OCI-LY7 (cell line): ENCODE results near the gene CDKN2B-AS1. TPM values are rescaled to one million over a fixed set of nuclear protein-coding genes. Genes with fewer than 3 reads are reported as not detected.

ENCODE experiments used
- BruUV-seq: library from RNA; stranded (reverse); fragments of 400-500 nt; replicated peaks from 2 replicates; lab custom pipeline; 2021; lab: Mats Ljungman, UMichigan
- CTCF ChIA-PET: fragments of 300-600 bp; sonication (Branson Sonifier 250); formaldehyde crosslinking; loops from one replicate; lab custom pipeline; 2022; ENCODE audit warnings: antibody characterized with exemption; ENCODE audit not compliant: unreplicated experiment; lab: Charles Lee
- POLR2A ChIA-PET: fragments of 300-600 bp; sonication (Branson Sonifier 250); formaldehyde crosslinking; loops from one replicate; lab custom pipeline; 2022; ENCODE audit warnings: antibody characterized with exemption; lab: Charles Lee
- DNase-seq: peaks from one replicate; pipeline ENCODE4 v3.0.0-alpha.2; 2015; ENCODE audit warnings: low spot score
- H2AFZ ChIP-seq: fragments of 200-600 bp; sonication (generic), shearing (Covaris generic); 2 replicates; pipeline ENCODE4 v1.6.1; 2014; ENCODE audit warnings: mild to moderate bottlenecking, antibody characterized with exemption, low read length, moderate library complexity
- H3K27ac ChIP-seq: fragments of 200-600 bp; sonication (generic); 2 replicates; pipeline ENCODE4 v1.5.1; 2014; ENCODE audit warnings: mixed run types, low read depth, mild to moderate bottlenecking, moderate library complexity, low read length, inconsistent platforms; ENCODE audit not compliant: poor library complexity, severe bottlenecking
- H3K36me3 ChIP-seq: fragments of 200-600 bp; sonication (generic); 2 replicates; pipeline ENCODE4 v1.6.1; 2014; ENCODE audit warnings: mild to moderate bottlenecking, antibody characterized with exemption, low read length, moderate library complexity, mixed read lengths; ENCODE audit not compliant: insufficient read depth
- H3K4me1 ChIP-seq: fragments of 200-600 bp; sonication (generic); 2 replicates; pipeline ENCODE4 v1.5.1; 2014; ENCODE audit warnings: mild to moderate bottlenecking, low read length; ENCODE audit not compliant: insufficient read depth, poor library complexity, severe bottlenecking
- H3K4me2 ChIP-seq: fragments of 200-600 bp; sonication (generic); 2 replicates; pipeline ENCODE4 v1.6.1; 2014; ENCODE audit warnings: mild to moderate bottlenecking, low read length
- H3K4me3 ChIP-seq: fragments of 200-600 bp; sonication (generic); 2 replicates; pipeline ENCODE4 v1.5.1; 2014; ENCODE audit warnings: mild to moderate bottlenecking, low read depth, low read length; ENCODE audit not compliant: poor library complexity, severe bottlenecking
- H3K79me2 ChIP-seq: fragments of 200-600 bp; sonication (generic); 2 replicates; pipeline ENCODE4 v1.6.1; 2016; ENCODE audit warnings: low read depth, mild to moderate bottlenecking, low read length, moderate library complexity, mixed read lengths; ENCODE audit not compliant: insufficient read depth
- H3K9me2 ChIP-seq: fragments of 200-600 bp; sonication (generic); 2 replicates; pipeline ENCODE4 v1.6.1; 2016; ENCODE audit warnings: mild to moderate bottlenecking, low read length, mixed read lengths; ENCODE audit not compliant: insufficient read depth
- H3K9me3 ChIP-seq: fragments of 200-600 bp; sonication (generic); 2 replicates; pipeline ENCODE4 v1.6.1; 2014; ENCODE audit warnings: mild to moderate bottlenecking, mixed run types, low read length, mixed read lengths
- H4K20me1 ChIP-seq: fragments of 200-600 bp; sonication (generic); 2 replicates; pipeline ENCODE4 v1.6.1; 2014; ENCODE audit warnings: mild to moderate bottlenecking, antibody characterized with exemption, low read length, moderate library complexity, mixed read lengths; ENCODE audit not compliant: insufficient read depth
- CTCF ChIP-seq: fragments of 200-600 bp; sonication (generic); conservative IDR thresholded peaks from 2 replicates; pipeline ENCODE4 v1.5.1; 2014; ENCODE audit warnings: mild to moderate bottlenecking, antibody characterized with exemption, low read length, moderate library complexity, mixed read lengths
- EZH2phosphoT487 ChIP-seq: fragments of 200-600 bp; sonication (generic); IDR thresholded peaks from 2 replicates; pipeline ENCODE4 v1.6.1; 2018; ENCODE audit warnings: low read depth, borderline replicate concordance, mild to moderate bottlenecking, mixed run types, antibody characterized with exemption, low read length, moderate library complexity, mixed read lengths
- intact Hi-C: fragments of 100-400 bp; cut with micrococcal nuclease; formaldehyde crosslinking; loops from one replicate; pipeline ENCODE4 v1.10.0; 2022; ENCODE audit not compliant: unreplicated experiment
- total RNA-seq, 2 experiments: library from RNA; depleted of rRNA in 1 of 2; stranded (reverse); fragments of >200 nt in 1 of 2; shearing (Covaris generic) in 1 of 2; gene quantifications; 2 replicates each; pipeline ENCODE4 v1.2.3, GENCODE V29; 2014 to 2022

CDKN2B-AS1 gene
- total RNA-seq, 2 experiments from 2014 or later, result 20.4 to 24.3 TPM

- intact Hi-C loops, result no loop called here
- ChIA-PET CTCF (no interaction called here), POLR2A (interaction anchor here (0.9 to 1.3 kb wide), 3 partner anchors 16 to 52 kb away, joined by 3 to 5 read pairs (median 4); no protein-coding TSS in a partner anchor)
- Histone ChIP-seq H3K36me3 (no peaks in the 10 kb centered on the region), H4K20me1 (no peaks in the 10 kb centered on the region), H3K4me1 (no peaks in the 10 kb centered on the region), H2AFZ (no peak overlapping the region; the same call in 1 of the 2 replicates), H3K9me3 (no peaks in the 10 kb centered on the region), H3K79me2 (no peaks in the 10 kb centered on the region), H3K4me3 (no peak overlapping the region), H3K27ac (no peak overlapping the region), H3K4me2 (no peak overlapping the region), H3K9me2 (no peaks in the 10 kb centered on the region)
- DNase-seq, result no peak
- TF ChIP-seq CTCF (no peak), EZH2phosphoT487 (no peak)
- BruUV-seq, result no TSS peak
These were observed 163.2 kb downstream of the CDKN2B-AS1 start for GRCh38 chr9:22157828-22158227.

GRCh38 chr9:22158271-22158670, 163.7 kb downstream of the CDKN2B-AS1 start:
- H3K36me3 ChIP-seq, result no peaks in the 10 kb centered on the region
- H3K4me3 ChIP-seq, result no peak overlapping the region
- H2AFZ ChIP-seq, result no peak overlapping the region; the same call in 1 of the 2 replicates
- no peaks in the 10 kb centered on the region for H3K79me2 ChIP-seq
- H3K4me1 ChIP-seq, result no peaks in the 10 kb centered on the region
- no TSS peak for BruUV-seq
- intact Hi-C loops, result no loop called here
- no peaks in the 10 kb centered on the region for H4K20me1 ChIP-seq
- H3K4me2 ChIP-seq, result no peak overlapping the region
- no peaks in the 10 kb centered on the region for H3K9me3 ChIP-seq
- DNase-seq, result no peak
- H3K27ac ChIP-seq, result no peak overlapping the region
- no peak for TF ChIP-seq EZH2phosphoT487
- no peak for TF ChIP-seq CTCF
- ChIA-PET CTCF (no interaction called here), POLR2A (interaction anchor here (0.5 to 1.3 kb wide), 4 partner anchors 9 to 31 kb away, joined by 3 to 5 read pairs (median 3); no protein-coding TSS in a partner anchor)
- H3K9me2 ChIP-seq, result no peaks in the 10 kb centered on the region

GRCh38 chr9:22158927-22159346, 164.3 kb downstream of the CDKN2B-AS1 start:
- TF ChIP-seq EZH2phosphoT487, result no peak
- no peak for TF ChIP-seq CTCF
- Histone ChIP-seq H3K4me2 (no peak overlapping the region), H2AFZ (peak overlapping the region; percentile 46), H3K79me2 (no peaks in the 10 kb centered on the region), H3K36me3 (no peaks in the 10 kb centered on the region), H3K4me1 (no peaks in the 10 kb centered on the region), H3K9me3 (no peaks in the 10 kb centered on the region), H3K27ac (no peak overlapping the region), H3K9me2 (no peaks in the 10 kb centered on the region), H4K20me1 (no peaks in the 10 kb centered on the region), H3K4me3 (no peak overlapping the region)
- CTCF ChIA-PET, result no interaction called here
- no TSS peak for BruUV-seq
- DNase-seq, result no peak
- intact Hi-C loops, result no loop called here
- POLR2A ChIA-PET, result interaction anchor here (0.5 to 1.1 kb wide), 3 partner anchors 9 to 31 kb away, joined by 3 read pairs; no protein-coding TSS in a partner anchor
